ENCODE data around the gene MAN2A2. TPM values are rescaled to one million over a fixed set of nuclear protein-coding genes. Genes with fewer than 3 reads are reported as not detected.
"Not testable (repeated sequence)": the region's sequence is repeated elsewhere in the genome, so short reads cannot be mapped to it uniquely, and the experiment has no call there.

The MAN2A2 gene
- total RNA-seq, 2 experiments from 2014 or later: 139 to 141 TPM

DNA sequence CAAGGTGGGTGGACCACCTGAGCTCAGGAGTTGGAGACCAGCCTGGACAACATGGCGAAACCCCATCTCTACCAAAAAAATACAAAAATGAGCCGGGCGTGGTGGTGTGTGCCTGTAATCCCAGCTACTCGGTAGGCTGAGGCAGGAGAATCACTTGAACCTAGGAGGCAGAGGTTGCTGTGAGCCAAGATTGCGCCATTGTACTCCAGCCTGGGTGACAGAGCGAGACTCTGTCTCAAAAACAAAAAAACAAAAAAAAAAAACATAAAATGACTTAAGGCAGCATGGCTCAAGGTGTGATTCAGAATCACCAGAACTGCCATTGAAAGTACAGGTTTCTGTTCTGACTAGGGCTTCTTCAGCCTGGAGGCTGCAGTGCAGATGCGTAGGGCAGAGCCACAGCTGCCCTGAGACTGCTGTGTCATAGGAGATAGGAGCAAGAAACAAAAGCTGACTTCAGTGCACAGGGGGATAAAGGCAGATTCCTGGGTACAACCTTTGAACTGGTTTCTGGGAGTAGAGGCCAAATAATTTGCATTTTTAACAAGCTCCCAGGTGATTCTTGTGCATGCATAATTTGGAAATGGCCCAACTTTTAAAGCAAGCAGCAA is 19.7 kb downstream of the MAN2A2 start:
- Mint-ChIP-seq H3K36me3 (ENCODE audit: low read depth) (peaks cover 30% of the 10 kb centered on the region), H3K4me1 (ENCODE audit: low read depth) (peaks cover 18% of the 10 kb centered on the region), H3K27ac (peak overlapping the region; percentile 68)
- intact Hi-C loops (cut with micrococcal nuclease); H3K9me3 Mint-ChIP-seq; H3K4me3 Mint-ChIP-seq; H3K27me3 Mint-ChIP-seq (ENCODE audit: low read depth): not testable (repeated sequence)
- DNase-seq: peak; percentile 45
- CTCF ChIA-PET: interaction anchor here (0.6 to 3.4 kb wide), 3 partner anchors 10 to 162 kb away, joined by 4 to 30 read pairs (median 5); partner anchors contain the start of genes HDDC3 and MAN2A2

DNA sequence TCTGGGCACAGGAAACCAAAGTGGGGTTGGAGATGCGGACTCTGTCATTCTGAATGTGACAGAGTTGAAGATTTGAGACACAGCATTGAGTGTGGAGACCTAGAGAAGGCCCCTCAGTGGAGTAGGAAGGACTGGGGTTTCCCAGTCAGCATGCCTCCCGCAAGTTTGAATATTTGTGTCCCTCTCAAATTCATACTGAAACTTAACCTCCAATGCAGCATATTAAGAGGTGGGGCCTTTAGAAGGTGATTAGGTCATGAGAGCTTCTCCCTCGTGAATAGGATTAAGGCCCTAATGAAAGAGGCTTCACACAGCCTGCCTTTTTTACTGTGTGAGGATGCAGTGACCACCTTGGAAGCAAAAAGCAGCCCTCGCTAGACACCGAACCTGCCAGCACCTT is 21.3 kb downstream of the MAN2A2 start:
- peaks cover 23% of the 10 kb centered on the region for H3K4me1 Mint-ChIP-seq (ENCODE audit: low read depth)
- peaks cover 18% of the 10 kb centered on the region for H3K36me3 Mint-ChIP-seq (ENCODE audit: low read depth)
- DNase-seq: peak; percentile 36
- CTCF ChIA-PET: interaction anchor here (1.9 to 2.8 kb wide), 2 partner anchors 10 to 23 kb away, joined by 4 to 19 read pairs; partner anchors contain the start of gene UNC45A
- intact Hi-C loops (cut with micrococcal nuclease): no loop called here
- H3K4me3 Mint-ChIP-seq: no peak overlapping the region
- H3K9me3 Mint-ChIP-seq: no peaks in the 10 kb centered on the region
- H3K27ac Mint-ChIP-seq: no peak overlapping the region
- no peaks in the 10 kb centered on the region for H3K27me3 Mint-ChIP-seq (ENCODE audit: low read depth)

DNA sequence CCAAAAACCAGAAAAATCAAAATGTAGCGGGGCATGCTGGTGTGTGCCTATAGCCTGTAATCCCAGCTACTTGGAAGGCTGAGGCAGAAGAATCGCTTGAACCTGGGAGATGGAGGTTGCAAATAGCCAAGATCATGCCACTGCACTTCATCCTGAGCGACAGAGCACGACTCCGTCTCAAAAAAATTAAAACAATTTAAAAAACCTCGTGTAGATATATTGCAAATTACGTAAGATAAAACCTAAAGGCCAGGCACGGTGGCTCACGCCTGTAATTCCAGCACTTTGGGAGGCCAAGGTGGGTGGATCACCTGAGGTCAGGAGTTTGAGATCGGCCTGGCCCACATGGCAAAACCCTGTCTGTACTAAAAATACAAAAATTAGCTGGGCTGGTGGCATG is 23.7 kb downstream of the MAN2A2 start:
- H3K4me3 Mint-ChIP-seq; DNase-seq; H3K27me3 Mint-ChIP-seq (ENCODE audit: low read depth); H3K27ac Mint-ChIP-seq; intact Hi-C loops (cut with micrococcal nuclease); H3K9me3 Mint-ChIP-seq: not testable (repeated sequence)
- peaks cover 19% of the 10 kb centered on the region for H3K36me3 Mint-ChIP-seq (ENCODE audit: low read depth)
- CTCF ChIA-PET: interaction anchor here (0.7 to 1.7 kb wide), 2 partner anchors 41 to 221 kb away, joined by 3 to 5 read pairs; no protein-coding TSS in a partner anchor
- H3K4me1 Mint-ChIP-seq (ENCODE audit: low read depth): peaks cover 36% of the 10 kb centered on the region

DNA sequence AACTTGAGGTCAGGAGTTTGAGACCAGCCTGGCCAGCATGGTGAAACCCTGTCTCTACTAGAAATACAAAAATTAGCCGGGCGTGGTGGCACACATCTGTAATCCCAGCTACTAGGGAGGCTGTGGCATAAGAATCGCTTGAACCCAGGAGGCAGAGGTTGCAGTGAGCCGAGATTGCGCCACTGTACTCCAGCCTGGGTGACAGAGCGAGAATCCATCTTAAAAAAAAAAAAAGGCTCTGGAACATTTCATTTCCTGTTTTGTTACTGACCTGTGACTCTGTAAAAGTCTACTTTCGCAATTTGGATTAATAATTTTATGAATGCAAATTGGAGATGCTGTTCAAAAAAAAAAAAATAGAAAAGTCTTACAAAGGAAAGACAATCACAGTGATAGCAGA is 25.0 kb downstream of the MAN2A2 start:
- Mint-ChIP-seq H3K36me3 (ENCODE audit: low read depth) (peaks cover 18% of the 10 kb centered on the region), H3K4me1 (ENCODE audit: low read depth) (peaks cover 33% of the 10 kb centered on the region)
- CTCF ChIA-PET; DNase-seq; H3K4me3 Mint-ChIP-seq; H3K27ac Mint-ChIP-seq; H3K27me3 Mint-ChIP-seq (ENCODE audit: low read depth); H3K9me3 Mint-ChIP-seq; intact Hi-C loops (cut with micrococcal nuclease): not testable (repeated sequence)

DNA sequence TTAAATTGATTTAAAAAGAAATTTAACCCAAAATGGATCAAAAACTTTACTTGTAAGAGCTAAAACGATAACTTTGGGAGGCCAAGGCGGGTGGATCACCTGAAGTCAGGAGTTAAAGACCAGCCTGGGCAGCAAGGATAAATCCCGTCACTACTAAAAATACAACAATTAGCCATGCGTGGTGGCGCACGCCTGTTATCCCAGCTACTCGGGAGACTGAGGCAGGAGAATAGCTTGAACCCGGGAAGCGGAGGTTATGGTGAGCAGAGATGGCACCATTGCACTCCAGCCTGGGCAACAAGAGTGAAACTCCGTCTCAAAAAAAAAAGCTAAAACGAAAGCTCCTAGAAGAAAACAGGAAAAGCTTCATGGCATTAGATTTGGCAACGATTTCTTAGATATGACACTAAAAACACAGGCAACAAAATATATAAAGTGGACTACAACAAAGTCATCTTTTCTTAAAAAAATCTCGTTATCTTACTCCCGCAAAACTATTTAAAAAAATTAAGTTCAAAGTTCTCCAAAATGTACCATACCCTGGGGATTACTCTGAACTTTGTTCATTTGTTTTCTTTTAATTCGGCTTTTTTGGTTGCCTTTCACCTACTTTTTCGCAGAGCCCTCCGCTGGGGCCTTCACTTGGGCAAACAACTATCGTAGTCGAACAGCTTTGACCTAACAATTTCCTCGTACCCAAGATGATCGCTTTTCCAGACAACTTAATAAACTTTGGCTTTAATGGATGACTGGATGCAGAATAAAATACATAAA is 26.3 kb downstream of the MAN2A2 start:
- intact Hi-C loops (cut with micrococcal nuclease): loop anchor here (1.0 to 10.0 kb wide), 5 partner anchors 57 to 607 kb away; partner anchors contain the start of genes BLM and IQGAP1
- peak overlapping the region; percentile 99 for H3K4me3 Mint-ChIP-seq
- no peaks in the 10 kb centered on the region for H3K27me3 Mint-ChIP-seq (ENCODE audit: low read depth)
- peaks cover 30% of the 10 kb centered on the region for H3K4me1 Mint-ChIP-seq (ENCODE audit: low read depth)
- H3K36me3 Mint-ChIP-seq (ENCODE audit: low read depth): peaks cover 18% of the 10 kb centered on the region
- DNase-seq: no peak
- CTCF ChIA-PET: interaction anchor here (0.6 to 8.9 kb wide), 4 partner anchors 16 to 104 kb away, joined by 3 to 169 read pairs (median 54); partner anchors contain the start of genes MAN2A2 and RCCD1
- H3K9me3 Mint-ChIP-seq: no peaks in the 10 kb centered on the region
- peak overlapping the region; percentile 100 for H3K27ac Mint-ChIP-seq

DNA sequence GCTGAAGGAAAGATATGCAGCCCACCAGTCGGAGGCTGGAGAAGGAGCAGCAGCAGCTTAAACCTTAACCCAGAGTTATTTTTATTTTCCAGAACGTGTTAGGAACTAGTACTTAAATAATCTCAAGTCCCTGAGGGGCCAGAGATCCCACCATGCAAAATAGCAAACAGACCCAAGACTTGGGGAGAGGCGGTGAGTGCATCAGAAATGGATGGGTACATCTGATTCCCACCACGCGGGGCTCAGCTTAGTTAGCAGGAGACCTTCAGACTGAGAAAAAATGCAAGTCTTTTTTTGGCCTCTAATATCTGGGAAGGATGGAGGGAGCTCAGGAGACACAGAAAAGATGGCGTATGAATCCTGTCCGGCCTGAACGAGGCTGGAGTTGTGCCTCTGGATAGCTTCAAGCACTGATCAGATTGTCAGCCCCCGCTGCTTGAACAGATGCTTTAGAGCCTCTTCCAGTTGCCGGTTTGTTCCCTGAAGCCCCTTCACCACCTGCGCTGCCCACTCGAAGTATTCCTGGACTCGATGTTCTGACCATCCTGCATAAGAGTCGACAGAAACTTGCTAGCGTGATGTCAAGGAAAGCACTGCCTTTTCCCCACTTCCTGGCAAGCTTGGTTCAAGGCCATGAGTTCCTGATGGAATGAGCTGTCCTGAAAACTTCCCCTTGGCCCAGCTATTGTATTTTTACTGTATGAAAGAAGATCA is 27.9 kb downstream of the MAN2A2 start:
- Mint-ChIP-seq H3K27me3 (ENCODE audit: low read depth) (no peaks in the 10 kb centered on the region), H3K4me3 (peak overlapping the region; percentile 99), H3K27ac (peak overlapping the region; percentile 100), H3K36me3 (ENCODE audit: low read depth) (peaks cover 17% of the 10 kb centered on the region), H3K9me3 (no peaks in the 10 kb centered on the region), H3K4me1 (ENCODE audit: low read depth) (peaks cover 32% of the 10 kb centered on the region)
- peak; percentile 33 for DNase-seq
- intact Hi-C loops (cut with micrococcal nuclease): loop anchor here (1.0 to 10.0 kb wide), 7 partner anchors 29 to 609 kb away; partner anchors contain the start of genes BLM and IQGAP1
- CTCF ChIA-PET: interaction anchor here (0.6 to 8.9 kb wide), 24 partner anchors 9 to 611 kb away, joined by 3 to 169 read pairs (median 4); partner anchors contain the start of genes BLM, FES, MAN2A2 and RCCD1

DNA sequence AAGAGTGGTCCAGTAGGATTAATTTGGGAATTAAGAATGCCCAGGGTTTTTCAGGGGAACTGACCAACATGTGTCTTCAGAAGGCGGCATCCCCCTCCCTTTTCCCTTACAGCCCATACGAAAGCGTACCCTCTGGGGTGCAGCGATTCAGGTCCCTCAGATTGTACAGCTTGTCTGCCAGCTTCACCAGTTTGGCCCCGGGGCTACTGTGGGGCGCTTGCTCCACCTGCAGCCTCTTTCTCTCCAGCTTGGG is 28.4 kb downstream of the MAN2A2 start:
- Mint-ChIP-seq H3K4me3 (peak overlapping the region; percentile 99), H3K9me3 (no peaks in the 10 kb centered on the region), H3K36me3 (ENCODE audit: low read depth) (peaks cover 21% of the 10 kb centered on the region), H3K4me1 (ENCODE audit: low read depth) (peaks cover 37% of the 10 kb centered on the region), H3K27ac (peak overlapping the region; percentile 100), H3K27me3 (ENCODE audit: low read depth) (no peaks in the 10 kb centered on the region)
- no peak for DNase-seq
- CTCF ChIA-PET: interaction anchor here (0.6 to 8.9 kb wide), 30 partner anchors 8 to 612 kb away, joined by 3 to 169 read pairs (median 4); partner anchors contain the start of genes BLM, FES, MAN2A2 and RCCD1
- intact Hi-C loops (cut with micrococcal nuclease): loop anchor here (1.0 to 10.0 kb wide), 6 partner anchors 29 to 609 kb away; partner anchors contain the start of gene IQGAP1

DNA sequence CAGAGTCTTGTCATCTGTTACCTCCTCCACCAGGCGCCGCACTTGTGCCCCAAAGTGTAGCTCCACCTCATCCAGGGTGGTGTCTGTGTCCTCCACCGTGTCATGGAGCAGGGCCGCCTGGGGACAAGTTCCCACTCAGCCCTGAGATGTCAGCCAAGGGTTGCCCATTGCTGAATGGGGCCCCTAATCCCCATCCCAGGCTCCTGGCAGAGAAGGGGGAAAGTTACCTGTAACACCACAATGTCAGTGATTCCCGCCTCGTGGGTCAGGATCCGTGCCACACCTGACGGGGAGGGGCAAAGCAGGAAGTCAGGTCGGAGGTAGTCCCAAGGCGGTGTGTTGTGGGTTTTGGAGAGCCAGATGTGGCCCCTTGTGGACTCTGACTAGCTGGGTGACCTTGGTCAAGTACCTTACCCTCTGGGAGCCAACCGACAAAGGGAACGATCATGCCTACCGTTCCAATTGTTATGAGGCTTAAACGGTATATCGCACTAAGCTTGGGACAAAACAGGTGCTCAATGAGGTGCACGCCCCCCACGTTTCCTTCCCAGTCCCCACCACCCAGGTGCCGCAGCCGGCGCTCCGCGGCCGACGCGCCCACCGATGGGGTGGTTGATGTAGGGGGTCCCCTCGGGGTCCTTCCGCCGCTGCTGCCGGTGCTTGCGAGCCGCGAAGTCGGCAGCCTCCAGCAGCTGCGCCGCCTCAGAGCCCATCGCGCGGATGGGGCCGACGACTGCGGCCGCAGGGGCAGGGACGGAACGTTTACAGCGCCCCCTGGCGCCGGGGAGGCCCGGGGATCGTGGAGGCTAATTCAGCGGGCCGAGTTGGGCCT is 28.9 kb downstream of the MAN2A2 start, which contains the start of gene HDDC3:
HDDC3 (minus strand) TSS at position 722 of the 832 bp plus-strand sequence; CDS start at position 713, 9 bp downstream.
- Mint-ChIP-seq H3K27me3 (ENCODE audit: low read depth) (no peaks in the 10 kb centered on the region), H3K4me1 (ENCODE audit: low read depth) (peaks cover 41% of the 10 kb centered on the region), H3K27ac (peak within 1 kb of the TSS; percentile 100), H3K9me3 (no peaks in the 10 kb centered on the region), H3K36me3 (ENCODE audit: low read depth) (peaks cover 21% of the 10 kb centered on the region), H3K4me3 (peak within 1 kb of the TSS; percentile 99)
- intact Hi-C loops (cut with micrococcal nuclease): loop anchor here (1.0 to 10.0 kb wide), 8 partner anchors 30 to 698 kb away; partner anchors contain the start of genes GDPGP1 and IQGAP1
- peak; percentile 95 for DNase-seq
- CTCF ChIA-PET: interaction anchor here (0.7 to 8.9 kb wide), 41 partner anchors 7 to 612 kb away, joined by 3 to 169 read pairs (median 4); partner anchors contain the start of genes BLM, FES, MAN2A2 and RCCD1

DNA sequence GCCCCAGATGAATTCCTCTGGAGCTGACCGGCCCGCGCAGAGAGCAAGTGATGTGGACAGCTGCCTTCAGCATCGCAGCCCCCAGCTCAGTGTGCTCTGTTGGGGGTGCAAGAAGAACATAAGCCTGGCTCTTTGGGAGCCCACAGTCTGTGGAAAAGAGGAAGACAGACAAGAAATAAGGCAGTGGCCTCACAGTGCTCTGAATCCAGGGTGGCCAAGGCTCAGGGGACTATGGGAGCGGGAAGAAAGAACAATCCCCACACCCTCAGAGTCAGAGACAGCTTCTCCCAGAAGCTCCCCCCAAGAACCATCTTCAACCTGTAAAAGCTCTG is 29.5 kb downstream of the MAN2A2 start:
- H3K27me3 Mint-ChIP-seq (ENCODE audit: low read depth): no peaks in the 10 kb centered on the region
- H3K4me1 Mint-ChIP-seq (ENCODE audit: low read depth): peaks cover 41% of the 10 kb centered on the region
- H3K27ac Mint-ChIP-seq: peak overlapping the region; percentile 100
- peaks cover 21% of the 10 kb centered on the region for H3K36me3 Mint-ChIP-seq (ENCODE audit: low read depth)
- CTCF ChIA-PET: interaction anchor here (0.7 to 8.9 kb wide), 35 partner anchors 8 to 612 kb away, joined by 3 to 169 read pairs (median 5); partner anchors contain the start of genes BLM, FES, MAN2A2 and RCCD1
- H3K9me3 Mint-ChIP-seq: no peaks in the 10 kb centered on the region
- no peak for DNase-seq
- intact Hi-C loops (cut with micrococcal nuclease): loop anchor here (1.0 to 10.0 kb wide), 4 partner anchors 271 to 698 kb away; partner anchors contain the start of genes GDPGP1 and IQGAP1
- peak overlapping the region; percentile 99 for H3K4me3 Mint-ChIP-seq

DNA sequence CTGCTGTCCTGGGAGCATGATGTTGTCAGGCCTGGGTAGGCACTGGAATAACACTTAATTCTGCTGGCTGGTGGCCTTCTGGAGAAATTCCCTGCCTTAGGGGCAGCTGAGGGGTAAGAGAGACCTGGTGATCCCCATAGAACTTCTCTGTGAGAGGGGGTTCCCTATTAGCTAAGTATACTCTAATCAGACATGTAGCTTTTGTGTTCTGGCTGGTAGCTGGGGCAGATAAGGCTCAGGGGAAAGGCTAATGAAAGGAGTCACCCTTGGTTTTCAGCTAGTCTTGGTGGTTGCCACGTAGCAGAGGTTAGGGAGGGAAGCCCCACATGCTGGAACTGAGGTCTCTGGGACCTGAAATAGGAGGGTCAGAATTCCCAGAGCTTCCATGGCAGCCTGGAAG is 30.2 kb downstream of the MAN2A2 start:
- Mint-ChIP-seq H3K4me1 (ENCODE audit: low read depth) (peaks cover 40% of the 10 kb centered on the region), H3K27ac (peak overlapping the region; percentile 100)

More for the DNA sequence above, 30.2 kb downstream of the MAN2A2 start:
- H3K36me3 Mint-ChIP-seq (ENCODE audit: low read depth): peaks cover 23% of the 10 kb centered on the region
- no peaks in the 10 kb centered on the region for H3K27me3 Mint-ChIP-seq (ENCODE audit: low read depth)
- no peaks in the 10 kb centered on the region for H3K9me3 Mint-ChIP-seq
- CTCF ChIA-PET: interaction anchor here (0.6 to 8.9 kb wide), 34 partner anchors 8 to 696 kb away, joined by 3 to 169 read pairs (median 5); partner anchors contain the start of genes BLM, FES, MAN2A2 and RCCD1
- intact Hi-C loops (cut with micrococcal nuclease): loop anchor here (5.0 to 10.0 kb wide), 2 partner anchors 548 to 611 kb away; partner anchors contain the start of gene IQGAP1
- DNase-seq: no peak
- H3K4me3 Mint-ChIP-seq: peak overlapping the region; percentile 42

All from activated naive CD4-positive, alpha-beta T cell treated with anti-CD3 and anti-CD28 coated beads for 36 hours (primary cell).